GM21390 (cell line): ENCODE data around the gene PALLD.
"Not testable (repeated sequence)": the region's sequence is repeated elsewhere in the genome, so short reads cannot be mapped to it uniquely, and the experiment has no call there.

ENCODE experiments used
- ATAC-seq: cut with Tn5 transposase; IDR thresholded peaks from one replicate; pipeline ENCODE4 v1.9.1; 2021; ENCODE audit not compliant: unreplicated experiment

PALLD gene

GRCh38 chr4:168777277-168777965 is 280.6 kb downstream of the PALLD start:
- no peak for ATAC-seq

GRCh38 chr4:168781341-168781740 is 284.5 kb downstream of the PALLD start:
- no peak for ATAC-seq

DNA sequence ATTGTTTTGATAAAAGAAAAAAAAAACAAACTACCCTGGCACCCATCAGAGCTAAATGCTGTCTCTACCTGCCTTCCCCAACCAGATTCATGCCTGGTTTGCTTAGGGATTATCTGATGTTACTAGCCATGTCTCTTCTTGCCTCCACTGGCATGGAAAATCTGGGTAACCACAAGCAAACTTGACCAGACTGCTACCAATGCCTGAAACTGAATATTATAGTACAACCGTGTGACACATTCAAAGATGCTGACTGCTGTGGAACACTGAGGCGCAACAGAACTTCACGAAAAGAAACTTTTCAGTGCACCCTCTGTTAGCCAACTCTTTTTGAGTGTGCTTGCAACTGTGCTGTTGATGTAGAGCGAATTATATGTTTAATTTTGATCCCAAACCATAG is 285.1 kb downstream of the PALLD start:
- ATAC-seq: no peak

DNA sequence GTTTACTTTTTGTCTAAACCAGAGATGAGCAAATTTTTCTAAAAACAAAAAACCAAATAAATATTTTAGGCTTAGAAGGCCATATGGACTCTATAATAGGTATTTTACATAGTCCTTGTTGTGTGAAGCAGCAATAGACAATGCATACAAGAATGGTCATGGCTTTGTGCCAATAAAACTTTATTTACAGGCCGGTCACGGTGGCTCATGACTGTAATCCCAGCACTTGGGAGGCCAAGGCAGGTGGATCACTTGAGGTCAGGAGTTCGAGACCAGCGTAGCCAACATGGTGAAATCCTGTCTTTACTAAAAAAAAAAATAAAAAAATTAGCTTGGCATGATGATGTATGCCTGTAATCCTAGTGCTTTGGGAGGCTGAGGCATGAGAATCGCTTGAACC is 285.6 kb downstream of the PALLD start:
- no peak for ATAC-seq

DNA sequence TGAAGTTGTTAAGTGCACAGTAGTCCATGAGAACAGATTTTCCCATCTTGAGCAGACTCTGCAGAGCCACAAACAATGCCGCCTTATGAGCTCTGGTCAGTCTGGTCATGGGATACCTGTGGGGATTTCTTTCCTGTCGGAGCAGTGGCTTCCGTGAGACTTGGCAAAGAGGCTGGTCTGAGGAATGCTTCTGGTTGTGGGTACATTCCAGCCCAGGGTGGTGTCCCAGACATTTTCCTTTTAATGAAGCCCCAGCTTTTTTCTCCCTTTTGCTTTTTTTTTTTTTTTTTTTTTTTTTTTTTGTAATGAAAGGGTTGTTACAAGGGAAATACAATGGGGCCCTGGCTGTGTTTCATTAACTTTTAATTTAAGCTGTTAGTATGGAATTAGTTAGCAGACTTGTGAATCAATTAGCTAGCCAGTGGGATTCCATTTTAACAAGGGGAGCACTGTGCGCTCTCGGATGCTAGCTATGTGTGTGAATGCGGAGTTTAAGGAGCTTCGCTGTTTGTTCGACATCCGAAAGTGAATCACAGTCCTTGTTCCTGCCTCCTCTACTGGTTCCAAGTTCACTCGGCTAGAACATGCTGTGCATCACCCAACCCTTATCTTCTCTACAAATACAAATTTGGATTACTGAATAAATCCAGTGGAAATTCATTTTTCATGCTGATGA is 288.1 kb downstream of the PALLD start:
- no peak for ATAC-seq

GRCh38 chr4:168787334-168787733 is 290.5 kb downstream of the PALLD start:
- no peak for ATAC-seq

- no peak for ATAC-seq
These were observed 291.1 kb downstream of the PALLD start for GRCh38 chr4:168787801-168788595.

DNA sequence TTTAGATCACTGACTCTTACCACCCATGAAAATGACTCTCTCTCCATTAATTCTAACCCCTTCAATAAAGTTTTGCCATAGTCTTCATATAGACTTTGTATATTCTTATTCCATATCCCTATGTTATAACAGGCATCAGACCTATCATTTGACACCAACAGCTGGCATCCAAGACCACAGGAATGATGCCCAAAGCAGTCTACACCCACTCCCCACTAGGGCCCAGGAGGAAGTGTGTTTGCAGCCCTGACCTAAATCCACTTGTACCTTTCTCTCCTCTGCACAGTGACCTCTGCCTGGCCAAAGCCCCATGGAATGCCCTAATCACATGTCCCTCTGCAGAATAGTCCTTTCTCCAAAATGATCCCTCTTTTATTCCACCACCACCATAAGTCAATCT is 294.0 kb downstream of the PALLD start:
- ATAC-seq: no peak

DNA sequence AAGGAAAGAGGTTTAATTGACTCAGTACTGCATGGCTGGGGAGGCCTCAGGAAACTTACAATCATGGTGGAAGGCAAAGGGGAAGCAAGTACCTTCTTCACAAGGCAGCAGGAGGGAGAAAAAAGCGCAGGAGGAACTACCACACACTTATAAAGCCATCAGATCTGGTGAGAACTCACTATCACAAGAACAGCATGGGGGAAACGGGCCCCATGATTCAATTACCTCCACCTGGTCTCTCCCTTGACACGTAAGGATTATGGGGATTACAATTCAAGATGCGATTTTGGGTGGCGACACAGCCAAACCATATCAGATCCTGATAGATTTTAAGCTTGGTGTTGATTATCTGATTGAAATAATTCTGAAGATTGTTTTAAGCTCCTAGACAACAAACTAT is 294.5 kb downstream of the PALLD start:
- ATAC-seq: no peak

GRCh38 chr4:168793542-168793941 is 296.7 kb downstream of the PALLD start:
- ATAC-seq: no peak

DNA sequence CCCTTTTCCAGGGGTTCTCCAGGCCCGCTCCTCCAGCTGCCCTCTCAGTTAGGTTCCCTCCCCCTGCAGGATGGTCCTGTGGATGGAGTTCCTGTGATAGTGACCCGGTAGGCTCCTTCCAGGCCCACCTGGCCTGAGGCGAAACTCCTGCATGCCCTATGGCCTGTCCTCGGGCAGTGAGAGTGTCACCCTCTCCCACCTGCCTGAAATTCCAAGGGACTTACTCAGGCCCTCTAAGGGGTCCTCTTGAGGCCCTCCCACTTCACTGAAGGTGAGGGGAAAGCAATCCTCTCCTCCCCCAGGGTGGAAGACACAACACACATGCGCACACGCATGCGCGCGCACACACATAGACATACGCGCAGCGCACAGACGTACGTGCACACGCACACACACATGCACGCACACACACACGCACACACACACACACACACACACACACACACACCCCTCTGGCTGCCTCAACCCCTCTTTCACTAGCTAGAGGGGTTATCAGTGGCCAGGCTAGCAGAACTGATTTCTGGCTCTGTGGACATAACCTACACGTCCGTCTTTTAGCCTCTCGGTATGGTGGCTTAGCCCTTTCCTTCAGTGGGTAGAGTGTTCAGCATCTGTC is 297.3 kb downstream of the PALLD start:
- no peak for ATAC-seq

DNA sequence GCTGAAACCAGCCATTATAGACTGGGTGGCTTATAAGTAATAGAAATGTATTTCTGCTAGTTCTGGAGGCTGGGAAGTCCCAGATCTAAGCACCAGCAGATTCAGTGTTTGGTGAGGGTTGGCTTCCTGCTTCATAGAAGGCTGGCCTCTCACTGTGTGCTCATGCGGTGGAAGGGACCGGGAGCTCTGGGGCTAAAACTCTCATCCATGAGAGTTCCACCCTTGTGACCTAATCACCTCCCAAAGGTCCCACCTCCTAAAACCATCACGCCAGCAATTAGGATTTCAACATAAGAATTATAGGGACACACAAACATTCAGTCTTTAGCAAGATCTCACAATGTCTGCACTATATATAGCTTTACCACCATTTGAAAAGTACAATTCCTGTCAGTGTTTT is 298.0 kb downstream of the PALLD start:
- ATAC-seq: no peak

GRCh38 chr4:168795346-168795745 is 298.5 kb downstream of the PALLD start:
- ATAC-seq: no peak

GRCh38 chr4:168796362-168797106 is 299.7 kb downstream of the PALLD start:
- ATAC-seq: no peak

GRCh38 chr4:168797194-168797593 is 300.3 kb downstream of the PALLD start:
- no peak for ATAC-seq

- no peak for ATAC-seq
These were observed 301.0 kb downstream of the PALLD start for GRCh38 chr4:168797738-168798375.

DNA sequence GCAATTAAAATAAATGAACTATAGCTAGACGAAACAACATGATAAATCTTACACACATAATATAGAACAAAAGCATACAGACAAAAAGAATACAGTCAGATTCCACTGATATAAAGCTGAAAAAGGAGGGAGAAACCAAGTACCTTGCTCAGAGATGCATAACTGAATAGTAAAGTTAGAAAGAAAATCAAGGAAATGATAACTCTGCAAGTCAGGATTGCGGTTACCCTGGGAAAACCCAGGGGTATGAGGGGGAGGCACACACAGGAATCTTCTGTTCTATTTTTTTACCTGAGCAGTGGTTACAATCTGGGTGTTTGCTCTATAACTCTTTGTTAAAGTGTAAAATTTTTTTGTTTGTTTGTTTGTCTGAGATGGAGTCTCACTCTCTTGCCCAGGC is 304.1 kb downstream of the PALLD start:
- ATAC-seq: no peak

- no peak for ATAC-seq
These were observed 305.4 kb downstream of the PALLD start for GRCh38 chr4:168802222-168802621.

DNA sequence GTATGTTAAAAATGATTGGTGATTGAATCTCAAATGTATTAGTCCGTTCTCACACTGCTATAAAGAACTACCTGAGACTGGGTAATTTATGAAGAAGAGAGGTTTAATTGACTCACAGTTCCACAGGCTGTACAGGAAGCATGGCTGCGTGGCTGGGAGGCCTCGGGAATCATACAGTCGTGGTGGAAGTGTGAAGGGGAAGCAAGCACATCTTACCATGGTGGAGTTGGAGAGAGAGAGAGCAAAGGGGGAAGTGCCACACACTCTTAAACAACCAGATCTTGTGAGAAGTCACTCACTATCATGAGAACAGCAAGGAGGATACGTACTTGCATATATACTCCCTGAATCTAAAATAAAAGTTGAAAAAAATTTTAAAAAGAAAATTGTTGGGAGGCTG is 306.2 kb downstream of the PALLD start:
- ATAC-seq: not testable (repeated sequence)

DNA sequence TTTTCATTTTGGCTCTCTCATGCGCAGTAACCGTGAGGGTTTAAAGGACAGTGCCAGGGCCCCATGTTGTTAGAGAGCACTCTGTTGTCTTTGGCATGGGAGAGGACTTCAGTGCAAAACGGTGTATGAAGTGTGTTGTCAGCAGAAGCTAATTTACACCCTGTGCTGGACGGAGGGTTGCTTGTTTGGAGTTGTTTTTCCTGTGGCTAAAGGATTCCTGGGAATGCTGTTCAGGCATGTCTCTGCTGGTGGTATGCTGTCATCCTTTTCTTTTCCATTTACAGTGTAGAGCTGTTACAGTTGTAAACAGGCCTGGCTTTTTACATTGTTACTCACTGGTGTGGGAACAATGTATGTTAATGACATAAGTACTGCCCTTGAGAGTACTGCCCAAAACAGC is 306.9 kb downstream of the PALLD start:
- no peak for ATAC-seq
